ENCODE measurements around the gene PLLP. TPM values are rescaled to one million over a fixed set of nuclear protein-coding genes. Genes with fewer than 3 reads are reported as not detected.

The PLLP gene
- total RNA-seq (2022; extraction: Qiagen RNA extraction), result 0.97 to 1.7 TPM (median 1.6 TPM) in 5 replicates

DNA sequence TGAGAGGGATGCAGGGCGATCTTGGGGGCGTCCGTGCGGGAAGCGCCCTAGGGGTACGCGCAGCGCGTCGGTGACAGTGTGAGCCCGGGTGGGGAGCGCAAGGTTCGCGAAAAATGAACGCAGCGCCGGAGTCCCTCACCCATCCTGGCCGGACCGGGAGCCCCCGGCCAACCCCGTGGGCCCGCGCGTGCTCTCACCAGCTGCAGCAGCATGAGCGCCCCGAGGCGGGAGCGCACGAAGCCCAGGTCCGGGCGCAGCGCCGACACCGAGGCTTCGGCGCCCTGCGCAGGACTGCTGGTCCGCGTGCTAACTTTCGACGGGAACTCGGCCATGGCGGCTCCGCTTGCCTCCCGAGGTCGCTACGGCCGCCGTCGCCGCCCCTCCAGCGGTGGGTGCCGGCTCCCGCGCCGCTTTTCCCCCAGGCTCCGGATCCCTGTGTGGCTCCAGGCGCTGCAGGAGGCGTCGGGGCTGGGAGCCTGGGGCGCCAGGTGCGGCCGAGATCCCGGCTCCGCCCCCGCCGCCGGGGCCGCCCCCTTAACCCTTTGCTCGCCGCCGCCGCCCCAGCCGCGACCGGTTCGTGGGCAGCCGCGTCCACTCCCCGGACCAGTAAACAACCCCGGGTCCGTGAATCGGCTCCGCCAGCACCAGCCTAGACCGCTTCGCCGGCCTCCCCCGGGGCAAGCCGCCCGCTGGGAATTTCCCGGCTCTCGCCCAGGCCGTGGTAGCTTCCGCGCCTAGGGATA lies at the start of gene PLLP:
TSS of gene PLLP (minus strand) at position 464 of the 743 bp plus-strand sequence. CDS start at position 332, 132 bp downstream.

DNA sequence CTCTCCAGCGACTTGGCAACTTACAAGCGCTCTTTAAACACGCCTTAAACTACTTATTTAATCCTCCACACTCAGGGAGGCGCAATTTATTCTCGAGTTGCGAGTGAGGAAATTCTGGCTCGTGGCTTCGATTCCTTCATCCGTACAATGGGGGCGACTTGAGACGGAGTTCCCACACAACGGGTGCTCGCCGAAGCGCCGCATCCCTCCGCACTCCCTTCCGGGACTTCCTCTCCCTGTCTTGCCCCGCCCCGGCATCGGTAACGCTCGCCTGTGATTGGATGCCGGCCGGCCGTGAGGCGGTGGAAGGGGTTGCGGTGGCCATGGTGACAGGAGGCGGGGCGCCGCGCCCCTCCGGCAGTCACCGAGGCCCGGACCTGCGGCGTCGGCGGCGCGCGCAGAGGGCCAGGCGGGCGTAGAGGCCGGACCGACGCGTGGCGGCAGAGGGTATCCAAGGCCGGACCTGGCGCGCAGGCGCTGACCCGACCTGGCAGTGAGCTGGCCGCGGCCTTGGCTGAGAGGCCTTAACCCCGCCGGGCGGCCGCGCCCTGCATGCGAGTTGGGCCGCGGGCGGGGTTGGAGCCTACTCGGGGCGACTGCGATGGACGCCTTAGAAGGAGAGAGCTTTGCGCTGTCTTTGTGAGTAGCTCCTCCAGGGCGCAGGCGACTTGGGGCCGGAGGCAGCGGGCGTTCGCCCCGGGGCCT lies 39.6 kb downstream of the PLLP start, which contains the start of gene ARL2BP:
TSS of gene ARL2BP (plus strand) at position 493 of the 705 bp plus-strand sequence. CDS start at position 602, 109 bp downstream.

Other genes with a start within 250 kb of the PLLP start
- 42.7 to 48.1 TPM (median 46.2 TPM) in 5 replicates for gene CPNE2, start 192.1 kb downstream of the PLLP start, total RNA-seq (2022; extraction: Qiagen RNA extraction)
- gene PSME3IP1, start 98.6 kb downstream of the PLLP start, total RNA-seq (2022; extraction: Qiagen RNA extraction), result 83.1 to 117 TPM (median 90.8 TPM) in 5 replicates
- 31.1 to 52.7 TPM (median 36.9 TPM) in 5 replicates for gene RSPRY1, start 98.3 kb downstream of the PLLP start, total RNA-seq (2022; extraction: Qiagen RNA extraction)
- 76.0 to 86.4 TPM (median 80.8 TPM) in 5 replicates for gene ARL2BP, start 39.4 kb downstream of the PLLP start, total RNA-seq (2022; extraction: Qiagen RNA extraction)
- 0.05 to 0.07 TPM in 2 of 5 replicates, not detected in the others for gene CCL22, start 74.1 kb upstream of the PLLP start, total RNA-seq (2022; extraction: Qiagen RNA extraction)
- 0.08 to 0.22 TPM (median 0.11 TPM) in 5 replicates for gene CX3CL1, start 87.8 kb upstream of the PLLP start, total RNA-seq (2022; extraction: Qiagen RNA extraction)
- not detected in 5 replicates for gene CCL17, start 120.1 kb upstream of the PLLP start, total RNA-seq (2022; extraction: Qiagen RNA extraction)
- 73.4 to 99.4 TPM (median 77.7 TPM) in 5 replicates for gene CIAPIN1, start 162.7 kb upstream of the PLLP start, total RNA-seq (2022; extraction: Qiagen RNA extraction)
- 43.7 to 49.3 TPM (median 48.8 TPM) in 5 replicates for gene COQ9, start 162.8 kb upstream of the PLLP start, total RNA-seq (2022; extraction: Qiagen RNA extraction)
- 106 to 183 TPM (median 107 TPM) in 5 replicates for gene POLR2C, start 178.0 kb upstream of the PLLP start, total RNA-seq (2022; extraction: Qiagen RNA extraction)
- gene DOK4, start 201.8 kb upstream of the PLLP start, total RNA-seq (2022; extraction: Qiagen RNA extraction), result 28.2 to 41.6 TPM (median 35.7 TPM) in 5 replicates

Measured in A549 treated with Hydrocortisone at 1 μM for 4 hours (cell line).